Measurements from ENCODE around the gene LLPH.
"Not testable (repeated sequence)": the region's sequence is repeated elsewhere in the genome, so short reads cannot be mapped to it uniquely, and the experiment has no call there.

LLPH gene

DNA sequence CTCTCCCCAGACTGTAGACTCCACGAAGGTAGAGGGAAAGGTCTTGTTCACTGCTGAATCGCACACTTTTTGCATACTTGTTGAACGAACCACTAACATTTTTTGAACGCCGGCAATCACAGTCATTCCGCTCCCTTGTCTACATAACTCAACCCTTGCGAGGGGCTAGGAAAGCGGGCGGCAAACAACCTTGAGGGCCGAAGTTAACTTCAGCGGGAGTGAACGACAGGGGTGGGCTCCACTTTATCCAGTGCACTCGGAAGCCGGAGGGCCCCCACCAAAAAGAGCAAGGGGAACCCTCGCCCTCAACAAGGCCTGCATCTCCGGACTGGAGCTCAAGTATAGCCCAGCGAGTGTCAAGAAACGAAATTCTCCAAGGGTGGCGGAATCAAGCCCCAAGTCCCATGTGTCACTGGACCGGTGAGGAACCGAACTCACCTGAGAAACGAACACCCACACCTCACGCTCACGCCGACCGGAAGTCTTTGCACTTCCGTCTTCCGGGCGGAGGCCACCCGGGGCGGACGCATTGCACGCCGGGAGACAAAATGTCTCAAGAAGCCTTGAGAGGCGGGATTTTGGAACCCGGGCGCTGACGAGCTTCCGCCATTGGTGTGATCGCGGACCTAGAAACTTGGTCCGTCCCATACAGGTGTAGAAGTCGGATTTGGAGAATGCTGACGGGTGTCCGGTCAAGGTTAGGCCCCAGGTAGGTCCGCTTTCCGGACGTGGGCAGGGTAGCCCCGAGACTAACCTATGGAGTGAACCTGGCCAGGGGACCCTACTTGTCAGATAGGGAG, at the start of gene LLPH:
Gene LLPH (minus strand): TSS at position 484 of the 800 bp plus-strand sequence. CDS start 1,644 bp downstream, outside the sequence.
- DNase-seq (ENCODE audit: low read depth in 2 of 2): peak; percentile 80 to 83

- DNase-seq (ENCODE audit: low read depth in 2 of 2): no peak
These were observed 45.8 kb upstream of the LLPH start for GRCh38 chr12:66176105-66176900.

DNA sequence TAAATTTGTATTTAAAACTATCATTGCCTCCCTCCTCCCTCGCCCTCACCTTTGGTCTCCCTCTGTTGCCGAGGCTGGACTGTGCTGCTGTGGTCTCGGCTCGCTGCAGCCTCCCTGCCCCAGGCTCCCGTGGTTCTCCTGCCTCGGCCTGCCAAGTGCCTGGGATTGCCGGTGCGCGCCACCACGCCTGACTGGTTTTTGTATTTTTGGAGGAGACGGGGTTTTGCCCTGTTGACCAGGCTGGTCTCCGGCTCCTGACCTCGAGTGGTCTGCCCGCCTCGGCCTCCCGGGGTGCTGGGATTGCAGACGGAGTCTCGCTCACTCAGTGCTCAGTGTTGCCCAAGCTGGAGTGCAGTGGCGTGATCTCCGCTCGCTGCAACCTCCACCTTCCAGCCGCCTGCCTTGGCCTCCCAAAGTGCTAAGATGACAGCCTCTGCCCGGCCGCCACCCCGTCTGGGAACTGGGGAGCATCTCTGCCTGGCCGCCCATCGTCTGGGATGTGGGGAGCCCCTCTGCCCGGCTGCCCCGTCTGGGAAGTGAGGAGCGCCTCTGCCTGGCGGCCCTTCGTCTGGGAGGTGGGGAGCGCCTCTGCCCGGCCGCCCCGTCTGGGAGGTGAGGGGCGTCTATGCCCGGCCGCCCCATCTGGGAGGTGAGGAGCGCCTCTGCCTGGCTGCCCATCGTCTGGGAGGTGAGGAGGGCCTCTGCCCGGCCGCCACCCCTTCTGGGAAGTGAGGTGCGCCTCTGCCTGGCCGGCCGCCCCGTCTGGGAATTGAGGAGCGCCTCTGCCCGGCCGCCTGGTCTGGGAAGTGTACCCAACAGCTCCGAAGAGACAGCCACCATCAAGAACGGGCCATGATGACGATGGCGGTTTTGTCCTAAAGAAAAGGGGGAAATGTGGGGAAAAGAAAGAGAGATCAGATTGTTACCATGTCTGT, 44.1 kb upstream of the LLPH start:
- not testable (repeated sequence) for DNase-seq (ENCODE audit: low read depth in 2 of 2)

GRCh38 chr12:66170606-66171005, 40.1 kb upstream of the LLPH start:
- no peak for DNase-seq (ENCODE audit: low read depth in 2 of 2)

DNA sequence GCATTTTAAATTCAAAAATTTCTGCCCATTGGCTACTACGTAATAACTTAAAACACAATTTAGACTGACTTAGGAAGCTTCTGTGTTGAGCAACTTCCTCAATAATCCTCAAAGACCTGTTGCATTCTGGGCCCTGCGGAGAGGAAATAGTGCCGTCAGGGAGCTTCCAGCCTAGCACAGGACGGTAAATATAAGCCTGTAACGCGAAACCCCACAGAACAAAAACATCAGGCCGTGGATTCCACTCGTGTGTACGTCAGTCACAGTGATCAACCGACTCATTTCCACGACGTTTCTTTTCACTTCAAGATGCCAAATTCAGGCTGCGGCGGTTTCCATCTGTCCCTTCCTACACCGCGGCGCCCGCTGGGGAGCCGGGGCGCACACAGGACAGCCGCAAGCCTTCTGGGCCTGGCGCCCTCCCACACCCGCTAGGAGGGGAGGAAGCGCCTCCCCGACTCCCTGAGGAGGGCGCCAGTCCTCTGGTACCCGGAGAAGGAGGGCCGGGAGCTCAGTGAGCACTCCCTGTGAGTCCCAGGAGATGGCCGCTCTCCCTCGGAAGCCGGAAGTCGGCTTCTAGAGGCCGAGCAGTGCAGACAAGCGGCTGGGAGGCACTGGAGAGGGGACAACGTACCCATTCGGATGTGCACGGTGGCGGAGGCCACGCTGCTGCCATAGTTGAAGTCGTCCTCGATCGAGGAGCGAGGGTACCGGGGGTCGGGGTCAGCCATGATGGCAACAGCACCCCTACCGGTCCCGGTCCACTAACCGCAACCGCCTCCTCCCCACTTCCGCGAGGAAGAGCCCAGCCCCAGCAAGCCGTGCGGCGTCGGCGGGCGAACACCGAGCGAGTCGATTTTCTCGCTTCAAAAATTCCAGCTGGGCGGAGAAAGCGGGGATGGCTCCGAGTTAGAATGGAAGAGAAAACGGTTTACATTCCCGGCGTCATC, 38.9 kb upstream of the LLPH start, which contains the start of gene TMBIM4:
Gene TMBIM4 (minus strand): TSS at position 776 of the 950 bp plus-strand sequence. CDS start 45 bp downstream, at position 731.
- DNase-seq (ENCODE audit: low read depth in 2 of 2): peak; percentile 70 to 77

- DNase-seq (ENCODE audit: low read depth in 2 of 2): no peak
These were observed 37.9 kb upstream of the LLPH start for GRCh38 chr12:66168410-66168809.

DNA sequence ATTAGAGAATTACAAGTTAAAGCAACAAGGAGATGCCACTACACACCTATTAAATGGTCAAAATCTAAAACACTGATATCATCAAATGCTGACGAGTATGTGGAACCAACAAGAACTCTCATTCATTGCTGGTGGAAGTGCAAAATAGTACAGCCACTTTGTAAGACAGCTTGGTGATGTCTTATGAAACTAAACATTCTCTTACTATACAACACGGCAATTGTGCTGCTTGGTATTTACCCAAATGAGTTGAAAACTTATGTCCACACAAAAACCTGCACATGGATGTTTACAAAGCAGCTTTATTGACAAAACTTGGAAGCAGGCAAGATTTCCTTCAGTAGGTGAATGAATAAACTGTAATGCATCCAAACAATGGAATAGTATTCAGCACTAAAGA, 36.0 kb upstream of the LLPH start:
- DNase-seq (ENCODE audit: low read depth in 2 of 2): no peak

- no peak for DNase-seq (ENCODE audit: low read depth in 2 of 2)
These were observed 34.6 kb upstream of the LLPH start for GRCh38 chr12:66165141-66165540.

GRCh38 chr12:66164349-66164821, 33.8 kb upstream of the LLPH start:
- no peak for DNase-seq (ENCODE audit: low read depth in 2 of 2)

DNA sequence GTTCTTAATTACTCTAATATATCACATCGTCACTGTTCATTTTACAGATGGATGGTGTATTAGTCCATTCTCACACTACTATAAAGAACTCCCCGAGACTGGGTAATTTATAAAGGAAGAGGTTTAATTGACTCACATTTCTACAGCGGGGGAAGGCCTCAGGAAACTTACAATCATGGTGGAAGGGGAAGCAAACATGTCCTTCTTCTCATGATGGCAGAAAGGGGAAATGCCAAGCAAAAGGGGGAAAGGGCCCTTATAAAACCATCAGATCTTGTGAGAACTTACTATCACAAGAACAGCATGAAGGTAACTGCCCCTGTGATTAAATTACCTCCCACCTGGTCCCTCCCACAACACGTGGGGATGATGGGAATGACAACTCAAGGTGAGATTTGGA, 32.7 kb upstream of the LLPH start:
- DNase-seq (ENCODE audit: low read depth in 2 of 2): no peak

- no peak for DNase-seq (ENCODE audit: low read depth in 2 of 2)
These were observed 32.2 kb upstream of the LLPH start for GRCh38 chr12:66162701-66163100.

- no peak for DNase-seq (ENCODE audit: low read depth in 2 of 2)
These were observed 30.2 kb upstream of the LLPH start for GRCh38 chr12:66160704-66161103.

- DNase-seq (ENCODE audit: low read depth in 2 of 2): no peak
These were observed 28.6 kb upstream of the LLPH start for GRCh38 chr12:66159123-66159522.

GRCh38 chr12:66156654-66157053, 26.1 kb upstream of the LLPH start:
- no peak for DNase-seq (ENCODE audit: low read depth in 2 of 2)

GRCh38 chr12:66154776-66155175, 24.2 kb upstream of the LLPH start:
- DNase-seq (ENCODE audit: low read depth in 2 of 2): no peak

GRCh38 chr12:66152732-66153131, 22.2 kb upstream of the LLPH start:
- DNase-seq (ENCODE audit: low read depth in 2 of 2): no peak

DNA sequence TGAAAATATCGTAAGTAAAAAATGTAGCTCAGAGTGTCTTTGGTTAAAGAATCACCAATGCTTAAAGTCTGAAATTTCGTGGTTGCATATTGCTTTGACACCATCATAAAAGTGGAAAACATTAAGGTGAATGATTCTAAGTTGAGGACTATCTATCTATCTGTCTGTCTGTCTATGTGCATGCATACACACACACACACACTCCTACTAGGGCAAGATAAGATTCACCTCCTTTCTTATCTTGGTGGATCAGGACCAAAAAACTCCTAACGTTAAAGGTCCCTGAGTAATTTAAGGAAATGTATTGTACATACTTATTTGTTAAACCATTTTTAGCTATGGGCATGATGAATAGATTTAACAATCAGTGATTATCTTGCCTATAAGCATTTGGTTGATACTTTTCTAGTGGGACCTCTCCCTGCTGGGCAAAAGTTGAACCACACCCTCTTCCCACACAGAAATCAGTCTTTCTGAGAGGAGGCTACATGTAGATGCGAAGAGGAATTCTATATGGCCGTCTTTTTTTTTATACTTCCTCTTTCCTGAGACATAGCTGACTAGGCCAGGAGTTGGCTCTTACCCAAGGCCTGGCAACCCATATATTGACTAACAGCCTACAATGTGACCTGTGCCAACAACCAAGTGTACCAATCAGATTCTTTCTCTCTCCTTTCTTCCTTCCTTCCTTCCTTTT, 19.3 kb upstream of the LLPH start:
- DNase-seq (ENCODE audit: low read depth in 2 of 2): no peak

GRCh38 chr12:66144791-66145754, 14.5 kb upstream of the LLPH start:
- no peak for DNase-seq (ENCODE audit: low read depth in 2 of 2)

- DNase-seq (ENCODE audit: low read depth in 2 of 2): no peak
These were observed 13.3 kb upstream of the LLPH start for GRCh38 chr12:66143868-66144267.

Data from stimulated activated CD4-positive, alpha-beta T cell treated with anti-CD3 and anti-CD28 coated beads, Interleukin-1b, Interleukin-23, amount 100 ng/mL, for 4 hours (primary cell).